ENCODE measurements around the gene CETN1.

The CETN1 gene

GRCh38 chr18:580154-580553, at the start of gene CETN1:
CETN1 (plus strand) TSS chr18:580380; CDS start chr18:580409, 29 bp downstream.
- no peak for DNase-seq (ENCODE audit: low read depth in 2 of 2)

- no peak for DNase-seq (ENCODE audit: low read depth in 2 of 2)
Observed at GRCh38 chr18:532018-532417, 48.2 kb upstream of the CETN1 start.

GRCh38 chr18:532632-533031, 47.5 kb upstream of the CETN1 start:
- DNase-seq (ENCODE audit: low read depth in 2 of 2) = no peak

GRCh38 chr18:533995-534601, 46.1 kb upstream of the CETN1 start:
- no peak for DNase-seq (ENCODE audit: low read depth in 2 of 2)

- no peak for DNase-seq (ENCODE audit: low read depth in 2 of 2)
Observed at GRCh38 chr18:543447-544078, 36.6 kb upstream of the CETN1 start.

GRCh38 chr18:549967-550366, 30.2 kb upstream of the CETN1 start:
- DNase-seq (ENCODE audit: low read depth in 2 of 2) = no peak

- no peak for DNase-seq (ENCODE audit: low read depth in 2 of 2)
Observed at GRCh38 chr18:551404-552061, 28.6 kb upstream of the CETN1 start.

GRCh38 chr18:555705-556457, 24.3 kb upstream of the CETN1 start:
- DNase-seq (ENCODE audit: low read depth in 2 of 2) = no peak

- DNase-seq (ENCODE audit: low read depth in 2 of 2) = no peak
Observed at GRCh38 chr18:564708-565561, 15.2 kb upstream of the CETN1 start.

- no peak for DNase-seq (ENCODE audit: low read depth in 2 of 2)
Observed at GRCh38 chr18:565562-566061, 14.6 kb upstream of the CETN1 start.

GRCh38 chr18:567122-567521, 13.1 kb upstream of the CETN1 start:
- no peak for DNase-seq (ENCODE audit: low read depth in 2 of 2)

GRCh38 chr18:568731-569130, 11.4 kb upstream of the CETN1 start:
- no peak for DNase-seq (ENCODE audit: low read depth in 2 of 2)

GRCh38 chr18:570256-570655, 9.9 kb upstream of the CETN1 start:
- no peak for DNase-seq (ENCODE audit: low read depth in 2 of 2)

GRCh38 chr18:570697-571096, 9.5 kb upstream of the CETN1 start:
- DNase-seq (ENCODE audit: low read depth in 2 of 2) = no peak

- no peak for DNase-seq (ENCODE audit: low read depth in 2 of 2)
Observed at GRCh38 chr18:572091-572830, 7.9 kb upstream of the CETN1 start.

- no peak for DNase-seq (ENCODE audit: low read depth in 2 of 2)
Observed at GRCh38 chr18:572831-573289, 7.3 kb upstream of the CETN1 start.

- no peak for DNase-seq (ENCODE audit: low read depth in 2 of 2)
Observed at GRCh38 chr18:573385-573784, 6.8 kb upstream of the CETN1 start.

GRCh38 chr18:574149-574860, 5.9 kb upstream of the CETN1 start:
- DNase-seq (ENCODE audit: low read depth in 2 of 2) = no peak

GRCh38 chr18:574865-575645, 5.1 kb upstream of the CETN1 start:
- no peak for DNase-seq (ENCODE audit: low read depth in 2 of 2)
